ENCODE measurements around the gene TRPM7.

TRPM7 gene

GRCh38 chr15:50563756-50564155 lies 122.8 kb downstream of the TRPM7 start:
- no peak overlapping the region for H3K4me3 ChIP-seq (ENCODE audit: low read length)
- no peak for TF ChIP-seq ZNF274 (IDR thresholded peaks at IDR 0.05; ENCODE audit: low read depth, low read length)

GRCh38 chr15:50562735-50563640 lies 123.6 kb downstream of the TRPM7 start:
- no peak overlapping the region for H3K4me3 ChIP-seq (ENCODE audit: low read length)
- TF ChIP-seq ZNF274 (IDR thresholded peaks at IDR 0.05; ENCODE audit: low read depth, low read length): no peak

- H3K4me3 ChIP-seq (ENCODE audit: low read length): no peak overlapping the region
- TF ChIP-seq ZNF274 (IDR thresholded peaks at IDR 0.05; ENCODE audit: low read depth, low read length): no peak
Measured at GRCh38 chr15:50558012-50558411, 128.6 kb downstream of the TRPM7 start.

GRCh38 chr15:50556642-50557371 lies 129.8 kb downstream of the TRPM7 start:
- no peak for TF ChIP-seq ZNF274 (IDR thresholded peaks at IDR 0.05; ENCODE audit: low read depth, low read length)
- no peak overlapping the region for H3K4me3 ChIP-seq (ENCODE audit: low read length)

- TF ChIP-seq ZNF274 (IDR thresholded peaks at IDR 0.05; ENCODE audit: low read depth, low read length): no peak
- H3K4me3 ChIP-seq (ENCODE audit: low read length): no peak overlapping the region
Measured at GRCh38 chr15:50552238-50552637, 134.4 kb downstream of the TRPM7 start.

GRCh38 chr15:50549326-50549725 lies 137.3 kb downstream of the TRPM7 start:
- no peak overlapping the region for H3K4me3 ChIP-seq (ENCODE audit: low read length)
- no peak for TF ChIP-seq ZNF274 (IDR thresholded peaks at IDR 0.05; ENCODE audit: low read depth, low read length)

- TF ChIP-seq ZNF274 (IDR thresholded peaks at IDR 0.05; ENCODE audit: low read depth, low read length): no peak
- no peak within 1 kb of the TSS for H3K4me3 ChIP-seq (ENCODE audit: low read length)
Measured at GRCh38 chr15:50546566-50546965, 140.0 kb downstream of the TRPM7 start, which contains the start of gene USP50. USP50 (minus strand) TSS chr15:50546666; CDS start chr15:50546525, 141 bp downstream.

GRCh38 chr15:50544368-50544767 lies 142.2 kb downstream of the TRPM7 start:
- H3K4me3 ChIP-seq (ENCODE audit: low read length): no peak overlapping the region
- TF ChIP-seq ZNF274 (IDR thresholded peaks at IDR 0.05; ENCODE audit: low read depth, low read length): no peak

GRCh38 chr15:50543556-50543955 lies 143.0 kb downstream of the TRPM7 start:
- TF ChIP-seq ZNF274 (IDR thresholded peaks at IDR 0.05; ENCODE audit: low read depth, low read length): no peak

GRCh38 chr15:50542887-50543210 lies 143.7 kb downstream of the TRPM7 start:
- no peak for TF ChIP-seq ZNF274 (IDR thresholded peaks at IDR 0.05; ENCODE audit: low read depth, low read length)
- no peak overlapping the region for H3K4me3 ChIP-seq (ENCODE audit: low read length)

More at GRCh38 chr15:50543556-50543955, 143.0 kb downstream of the TRPM7 start:
- H3K4me3 ChIP-seq (ENCODE audit: low read length): no peak overlapping the region

GRCh38 chr15:50531766-50532165 lies 154.8 kb downstream of the TRPM7 start:
- no peak for TF ChIP-seq ZNF274 (IDR thresholded peaks at IDR 0.05; ENCODE audit: low read depth, low read length)

GRCh38 chr15:50531163-50531562 lies 155.4 kb downstream of the TRPM7 start:
- no peak for TF ChIP-seq ZNF274 (IDR thresholded peaks at IDR 0.05; ENCODE audit: low read depth, low read length)
- no peak overlapping the region for H3K4me3 ChIP-seq (ENCODE audit: low read length)

More at GRCh38 chr15:50531766-50532165, 154.8 kb downstream of the TRPM7 start:
- H3K4me3 ChIP-seq (ENCODE audit: low read length): no peak overlapping the region

- no peak for TF ChIP-seq ZNF274 (IDR thresholded peaks at IDR 0.05; ENCODE audit: low read depth, low read length)
- no peak overlapping the region for H3K4me3 ChIP-seq (ENCODE audit: low read length)
Measured at GRCh38 chr15:50523851-50524251, 162.7 kb downstream of the TRPM7 start.

GRCh38 chr15:50519740-50520425 lies 166.7 kb downstream of the TRPM7 start:
- no peak overlapping the region for H3K4me3 ChIP-seq (ENCODE audit: low read length)
- no peak for TF ChIP-seq ZNF274 (IDR thresholded peaks at IDR 0.05; ENCODE audit: low read depth, low read length)
